Uterus (tissue), 4 donors: ENCODE measurements around the gene MYCN. TPM values are rescaled to one million over a fixed set of nuclear protein-coding genes. Genes with fewer than 3 reads are reported as not detected.
"Not testable (repeated sequence)": the region's sequence is repeated elsewhere in the genome, so short reads cannot be mapped to it uniquely, and the experiment has no call there.

Experiments used
- DNase-seq, 2 donors: peaks; one replicate each; pipeline ENCODE4 v3.0.0-alpha.2; 2019 to 2020
- H3K27ac ChIP-seq, 2 donors: fragments of 200-600 bp; sonication (generic); 1 replicate in 1 of 2; 2 replicates in 1 of 2; pipeline ENCODE4 v1.5.1; 2016 to 2018
- H3K27me3 ChIP-seq, 2 donors: fragments of 200-600 bp; sonication (generic); one replicate each; pipeline ENCODE4 v1.5.1; 2018 to 2019; ENCODE audit warnings: control low read depth in 1 of 2
- H3K36me3 ChIP-seq, 2 donors: fragments of 200-600 bp; sonication (generic); one replicate each; pipeline ENCODE4 v1.5.1; 2019; ENCODE audit warnings: control low read depth in 1 of 2
- H3K4me1 ChIP-seq, 2 donors: fragments of 200-600 bp; sonication (generic); one replicate each; pipeline ENCODE4 v1.5.1; 2018 to 2019; ENCODE audit warnings: control low read depth in 1 of 2
- H3K4me3 ChIP-seq, 2 donors: fragments of 200-600 bp; sonication (generic); 1 replicate in 1 of 2; 2 replicates in 1 of 2; pipeline ENCODE4 v1.5.1; 2018 to 2019; ENCODE audit warnings: mild to moderate bottlenecking in 1 of 2
- H3K9me3 ChIP-seq, 2 donors: fragments of 200-600 bp; sonication (generic); one replicate each; pipeline ENCODE4 v1.5.1; 2019; ENCODE audit warnings: control low read depth in 1 of 2
- POLR2A ChIP-seq, 2 donors: fragments of 450-650 bp; IDR thresholded peaks; one replicate each; pipeline ENCODE4 v1.6.1; 2016; ENCODE audit warnings: antibody characterized with exemption in 2 of 2, mild to moderate bottlenecking in 1 of 2, moderate library complexity in 1 of 2
- intact Hi-C: fragments of 100-400 bp; cut with DNase I; formaldehyde crosslinking; loops from one replicate; pipeline ENCODE4 v1.15.1; 2023; ENCODE audit warnings: low total_unique reads
- total RNA-seq, 4 donors: library from RNA; depleted of rRNA in 3 of 4; stranded (reverse); fragments of >200 nt in 3 of 4; gene quantifications; one replicate each; pipeline versions ENCODE4 v1.1.0 to v1.2.4, GENCODE V29; 2014 to 2023
- TF ChIP-seq, protein P1 (sequence below), 4 experiments: fragments of 200-600 bp in 2 of 4; fragments of 450-650 bp in 2 of 4; sonication (generic) in 2 of 4; IDR thresholded peaks; one replicate each; pipeline ENCODE4 v1.5.1; 2016 to 2019; ENCODE audit warnings: antibody characterized with exemption in 4 of 4, mild to moderate bottlenecking in 2 of 4, moderate library complexity in 1 of 4
- donor health status: DM: yes; HTN: yes; CAD: no.

The MYCN gene
- total RNA-seq, 4 donors from 2014 or later: 1.3 to 4.1 (median 1.9) TPM; not detected in 1

- intact Hi-C loops: no loop called here
- DNase-seq: no peak
These were observed 25.6 kb upstream of the MYCN start for GRCh38 chr2:15914596-15915385.

GRCh38 chr2:15915546-15915945 lies 24.8 kb upstream of the MYCN start:
- H3K9me3 ChIP-seq, DNase-seq, H3K36me3 ChIP-seq, H3K4me3 ChIP-seq, intact Hi-C loops, H3K27me3 ChIP-seq, H3K4me1 ChIP-seq, H3K27ac ChIP-seq: not testable (repeated sequence)

More at GRCh38 chr2:15914596-15915385, 25.6 kb upstream of the MYCN start:
- Histone ChIP-seq H3K27ac (no peak overlapping the region), H3K36me3 (no peaks in the 10 kb centered on the region), H3K9me3 (no peaks in the 10 kb centered on the region), H3K27me3 (no peaks in the 10 kb centered on the region), H3K4me3 (no peak overlapping the region), H3K4me1 (no peaks in the 10 kb centered on the region)
- TF ChIP-seq POLR2A (IDR thresholded peaks at IDR 0.05): no peak
- TF ChIP-seq, protein P1, sequence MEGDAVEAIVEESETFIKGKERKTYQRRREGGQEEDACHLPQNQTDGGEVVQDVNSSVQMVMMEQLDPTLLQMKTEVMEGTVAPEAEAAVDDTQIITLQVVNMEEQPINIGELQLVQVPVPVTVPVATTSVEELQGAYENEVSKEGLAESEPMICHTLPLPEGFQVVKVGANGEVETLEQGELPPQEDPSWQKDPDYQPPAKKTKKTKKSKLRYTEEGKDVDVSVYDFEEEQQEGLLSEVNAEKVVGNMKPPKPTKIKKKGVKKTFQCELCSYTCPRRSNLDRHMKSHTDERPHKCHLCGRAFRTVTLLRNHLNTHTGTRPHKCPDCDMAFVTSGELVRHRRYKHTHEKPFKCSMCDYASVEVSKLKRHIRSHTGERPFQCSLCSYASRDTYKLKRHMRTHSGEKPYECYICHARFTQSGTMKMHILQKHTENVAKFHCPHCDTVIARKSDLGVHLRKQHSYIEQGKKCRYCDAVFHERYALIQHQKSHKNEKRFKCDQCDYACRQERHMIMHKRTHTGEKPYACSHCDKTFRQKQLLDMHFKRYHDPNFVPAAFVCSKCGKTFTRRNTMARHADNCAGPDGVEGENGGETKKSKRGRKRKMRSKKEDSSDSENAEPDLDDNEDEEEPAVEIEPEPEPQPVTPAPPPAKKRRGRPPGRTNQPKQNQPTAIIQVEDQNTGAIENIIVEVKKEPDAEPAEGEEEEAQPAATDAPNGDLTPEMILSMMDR (IDR thresholded peaks at IDR 0.05): no peak

DNA sequence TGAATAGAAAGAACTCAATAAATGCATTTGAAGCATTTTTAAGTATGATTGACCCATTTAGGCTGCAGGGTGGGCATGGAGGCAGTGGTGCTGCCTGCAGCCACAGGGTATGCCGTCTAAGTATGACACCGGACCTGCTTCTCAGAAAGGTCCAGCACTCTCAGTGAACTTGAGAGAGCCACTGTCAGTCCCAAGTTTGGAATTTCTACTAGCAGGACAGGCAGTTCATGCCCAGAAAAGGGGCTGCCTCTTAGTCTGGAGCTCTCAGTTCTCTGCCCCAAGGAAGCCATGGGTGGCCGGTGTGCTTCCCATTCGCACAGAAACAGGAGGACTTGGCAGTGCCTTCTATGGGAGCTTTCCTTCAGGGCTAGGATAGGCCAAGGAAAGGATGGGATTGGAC lies 24.0 kb upstream of the MYCN start:
- Histone ChIP-seq H3K9me3 (no peaks in the 10 kb centered on the region), H3K27me3 (no peaks in the 10 kb centered on the region), H3K4me3 (no peak overlapping the region), H3K36me3 (no peaks in the 10 kb centered on the region), H3K27ac (no peak overlapping the region), H3K4me1 (no peaks in the 10 kb centered on the region)
- DNase-seq: no peak
- no peak for TF ChIP-seq POLR2A (IDR thresholded peaks at IDR 0.05)
- TF ChIP-seq, protein P1 (IDR thresholded peaks at IDR 0.05): no peak
- intact Hi-C loops: no loop called here

DNA sequence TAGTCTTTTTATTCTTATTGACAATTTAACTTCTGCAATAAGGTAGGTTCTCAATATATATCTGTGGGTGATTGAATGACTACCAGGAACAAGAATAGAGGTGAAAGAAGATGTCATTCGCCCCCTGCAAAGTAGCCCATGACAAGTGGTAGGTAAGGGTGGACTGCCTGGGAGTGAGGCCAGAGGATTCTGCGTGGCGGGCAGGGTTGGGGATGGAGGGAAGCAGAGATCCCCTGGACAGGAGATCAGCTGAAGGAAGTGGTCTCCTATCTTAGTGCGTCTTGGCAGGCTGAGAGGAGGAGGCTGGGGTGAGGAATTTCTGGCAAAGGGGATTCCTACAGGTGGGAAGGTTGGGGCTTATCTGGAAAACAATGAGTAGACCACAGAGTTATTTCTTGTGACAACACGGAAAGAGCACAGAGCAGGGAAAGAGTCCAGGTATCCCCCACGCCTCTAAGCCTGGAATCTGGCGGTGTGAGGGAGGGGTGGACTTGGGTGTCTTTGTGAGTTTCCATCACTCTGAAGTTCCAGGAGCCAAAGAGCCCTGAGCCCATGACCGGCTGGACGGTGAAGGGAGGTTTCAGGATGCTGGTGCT lies 21.5 kb upstream of the MYCN start:
- Histone ChIP-seq H3K27ac (no peak overlapping the region), H3K4me3 (no peak overlapping the region), H3K9me3 (no peaks in the 10 kb centered on the region), H3K4me1 (no peaks in the 10 kb centered on the region), H3K36me3 (no peaks in the 10 kb centered on the region), H3K27me3 (no peaks in the 10 kb centered on the region)
- DNase-seq: no peak
- TF ChIP-seq, protein P1 (IDR thresholded peaks at IDR 0.05): no peak
- no peak for TF ChIP-seq POLR2A (IDR thresholded peaks at IDR 0.05)
- intact Hi-C loops: no loop called here

- Histone ChIP-seq H3K36me3 (no peaks in the 10 kb centered on the region), H3K4me1 (no peaks in the 10 kb centered on the region), H3K27me3 (no peaks in the 10 kb centered on the region), H3K4me3 (no peak overlapping the region), H3K9me3 (no peaks in the 10 kb centered on the region), H3K27ac (no peak overlapping the region)
- DNase-seq: no peak
- intact Hi-C loops: no loop called here
- TF ChIP-seq POLR2A (IDR thresholded peaks at IDR 0.05): no peak
- TF ChIP-seq, protein P1 (IDR thresholded peaks at IDR 0.05): no peak
These were observed 20.5 kb upstream of the MYCN start for GRCh38 chr2:15919716-15920434.
